H1 (cell line): ENCODE results near the gene SPOCK2. TPM values are rescaled to one million over a fixed set of nuclear protein-coding genes. Genes with fewer than 3 reads are reported as not detected.

Source experiments
- CHD2 ChIP-seq: IDR thresholded peaks from 2 replicates; pipeline ENCODE4 v1.6.1; 2012; ENCODE audit warnings: low read length, improper control_type of control experiment
- EZH2 ChIP-seq: fragments of 200-600 bp; sonication (generic); IDR thresholded peaks from 2 replicates; pipeline ENCODE4 v1.7.1; 2012; ENCODE audit warnings: low read depth, mild to moderate bottlenecking, moderate library complexity, low read length, inconsistent platforms; ENCODE audit not compliant: severe bottlenecking
- MAFK ChIP-seq: IDR thresholded peaks from 2 replicates; pipeline ENCODE4 v1.6.1; 2012; ENCODE audit warnings: low read depth, mild to moderate bottlenecking, improper control_type of control experiment, low read length
- RXRA ChIP-seq: IDR thresholded peaks from 2 replicates; pipeline ENCODE4 v1.6.1; 2011; ENCODE audit warnings: low read depth, mild to moderate bottlenecking, low read length, moderate library complexity; ENCODE audit not compliant: insufficient read depth
- SIN3A ChIP-seq, 2 experiments: IDR thresholded peaks in 1 of 2; conservative IDR thresholded peaks in 1 of 2; 2 replicates each; pipeline ENCODE4 v1.6.1; 2011 to 2012; ENCODE audit warnings: low read length in 2 of 2, improper control_type of control experiment in 1 of 2, low read depth in 1 of 2, mild to moderate bottlenecking in 1 of 2
- SP4 ChIP-seq: IDR thresholded peaks from 2 replicates; pipeline ENCODE4 v1.6.1; 2012; ENCODE audit warnings: low read length, inconsistent platforms
- TEAD4 ChIP-seq: IDR thresholded peaks from 2 replicates; pipeline ENCODE4 v1.6.1; 2012; ENCODE audit warnings: low read depth, low read length, inconsistent platforms, mixed read lengths
- USF2 ChIP-seq: IDR thresholded peaks from 2 replicates; pipeline ENCODE4 v1.6.1; 2011; ENCODE audit warnings: low read length, improper control_type of control experiment
- YY1 ChIP-seq: IDR thresholded peaks from 2 replicates; pipeline ENCODE4 v1.6.1; 2011; ENCODE audit warnings: low read depth, mild to moderate bottlenecking, low read length
- polyA plus RNA-seq, 7 experiments: library from polyadenylated mRNA; depleted of rRNA in 3 of 7; stranded (reverse) in 5 of 7; unstranded in 2 of 7; fragments of >200 nt in 5 of 7; fragments of 200-250 nt in 2 of 7; gene quantifications; 1 replicate in 5 of 7; 2 replicates in 1 of 7; 4 replicates in 1 of 7; pipeline versions ENCODE4 v1.2.1 to v1.2.3, GENCODE V29; 2011 to 2013; ENCODE audit warnings: missing spikeins in 2 of 7, mixed read lengths in 2 of 7
- total RNA-seq: library from RNA; stranded (reverse); fragmentation: NEBNext Ultra II Directional; extraction: Animal tissue kit (Norgen Biotek cat#: 25700); gene quantifications from 2 replicates; pipeline ENCODE4 v1.2.1, GENCODE V29; 2021

SPOCK2 gene
- total and polyA plus RNA-seq, 2 of the 8 experiments (the other 6 are each of a cell fraction or from before 2014, with no cell fraction given) = 1.5 to 1.9 TPM

GRCh38 chr10:72085864-72086465 lies 2.4 kb downstream of the SPOCK2 start (continued):
- TF ChIP-seq SIN3A (conservative IDR thresholded peaks at IDR 0.05 in 1 of 2, IDR thresholded peaks at IDR 0.05 in 1 of 2; ENCODE audit: low read depth in 1 of 2, low read length in 2 of 2) = no peak
- TF ChIP-seq CHD2 = no peak
- no peak for TF ChIP-seq EZH2
- no peak for TF ChIP-seq SP4
- TF ChIP-seq TEAD4 = no peak
- TF ChIP-seq USF2 = no peak
- no peak for TF ChIP-seq YY1
- no peak for TF ChIP-seq RXRA
- no peak for TF ChIP-seq MAFK
